Osteoblast (primary cell): Measurements from ENCODE around the gene LRP2. TPM values are rescaled to one million over a fixed set of nuclear protein-coding genes. Genes with fewer than 3 reads are reported as not detected.

Source experiments
- DNase-seq: peaks from one replicate; pipeline ENCODE4 v3.0.0; 2011; ENCODE audit warnings: low spot score, mixed read lengths; ENCODE audit not compliant: insufficient read length; ENCODE audit errors: missing footprints
- H2AFZ ChIP-seq: 2 replicates; pipeline ENCODE4 v1.6.0; 2011; ENCODE audit warnings: mild to moderate bottlenecking, low read length
- H3K27ac ChIP-seq: 2 replicates; pipeline ENCODE4 v1.5.1; 2011; ENCODE audit warnings: mild to moderate bottlenecking, low read depth, low read length, moderate library complexity
- H3K27me3 ChIP-seq: 2 replicates; pipeline ENCODE4 v1.6.0; 2012; ENCODE audit warnings: mild to moderate bottlenecking, control low read depth, inconsistent platforms, low read length, moderate library complexity; ENCODE audit not compliant: insufficient read depth
- H3K36me3 ChIP-seq: 2 replicates; pipeline ENCODE4 v1.5.1; 2011; ENCODE audit warnings: mild to moderate bottlenecking, low read length, control low read depth, moderate library complexity; ENCODE audit not compliant: insufficient read depth
- H3K4me1 ChIP-seq: 2 replicates; pipeline ENCODE4 v1.5.1; 2011; ENCODE audit warnings: mild to moderate bottlenecking, low read length, control low read depth, moderate library complexity; ENCODE audit not compliant: insufficient read depth
- H3K4me2 ChIP-seq: 2 replicates; pipeline ENCODE4 v1.6.0; 2011; ENCODE audit warnings: mild to moderate bottlenecking, low read length; ENCODE audit not compliant: insufficient read depth
- H3K4me3 ChIP-seq: fragments of 200-600 bp; sonication (generic); 3 replicates; pipeline ENCODE4 v1.5.1; 2012; ENCODE audit warnings: mild to moderate bottlenecking, low read length, inconsistent platforms; ENCODE audit not compliant: insufficient read depth
- H3K79me2 ChIP-seq: 2 replicates; pipeline ENCODE4 v1.6.0; 2012; ENCODE audit warnings: mild to moderate bottlenecking, low read length, control low read depth, inconsistent platforms; ENCODE audit not compliant: insufficient read depth
- H3K9me3 ChIP-seq: 2 replicates; pipeline ENCODE4 v1.5.1; 2011; ENCODE audit warnings: low read depth, low read length, control low read depth
- H4K20me1 ChIP-seq: 2 replicates; pipeline ENCODE4 v1.6.0; 2012; ENCODE audit warnings: mild to moderate bottlenecking, low read length, control low read depth; ENCODE audit not compliant: insufficient read depth
- total RNA-seq: library from RNA; depleted of rRNA; stranded (reverse); fragments of >200 nt; gene quantifications from 2 replicates; pipeline ENCODE4 v1.2.3, GENCODE V29; 2012
- TF ChIP-seq, protein P1 (sequence below): IDR thresholded peaks from 2 replicates; pipeline ENCODE4 v1.5.1; 2011; ENCODE audit warnings: mild to moderate bottlenecking, low read depth, low read length, moderate library complexity; ENCODE audit errors: extremely low read depth

LRP2 gene
- total RNA-seq, 1 donor, result not detected

DNA sequence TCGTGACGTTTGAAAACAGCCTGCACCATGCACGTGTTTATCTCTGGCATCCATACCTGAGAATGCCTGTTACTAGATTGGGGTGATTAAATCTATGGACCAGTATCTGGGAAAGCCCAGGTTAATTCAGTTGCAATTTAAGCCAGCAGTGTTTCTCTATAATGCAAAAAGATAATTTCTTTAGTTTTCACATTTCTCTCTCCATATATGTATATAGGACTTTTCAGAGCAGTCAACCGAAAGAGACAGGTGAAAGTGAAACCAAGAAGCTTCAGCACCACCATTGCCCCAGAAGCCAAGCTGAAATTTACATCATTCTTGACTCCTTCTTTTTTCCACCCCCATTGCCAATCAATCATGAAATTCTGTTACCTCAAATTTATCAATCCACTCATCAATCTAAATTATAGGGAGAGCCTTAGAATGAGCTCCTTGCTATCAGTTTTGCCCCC is 2.7 kb upstream of the LRP2 start:
- Histone ChIP-seq H3K27me3 (peaks cover 51% of the 10 kb centered on the region), H2AFZ (no peak overlapping the region), H3K4me2 (peak overlapping the region; percentile 86), H3K4me1 (peaks cover 22% of the 10 kb centered on the region), H3K79me2 (no peaks in the 10 kb centered on the region), H3K9me3 (no peaks in the 10 kb centered on the region), H4K20me1 (no peaks in the 10 kb centered on the region), H3K27ac (no peak overlapping the region), H3K4me3 (peak overlapping the region; percentile 63), H3K36me3 (no peaks in the 10 kb centered on the region)
- TF ChIP-seq, protein P1, sequence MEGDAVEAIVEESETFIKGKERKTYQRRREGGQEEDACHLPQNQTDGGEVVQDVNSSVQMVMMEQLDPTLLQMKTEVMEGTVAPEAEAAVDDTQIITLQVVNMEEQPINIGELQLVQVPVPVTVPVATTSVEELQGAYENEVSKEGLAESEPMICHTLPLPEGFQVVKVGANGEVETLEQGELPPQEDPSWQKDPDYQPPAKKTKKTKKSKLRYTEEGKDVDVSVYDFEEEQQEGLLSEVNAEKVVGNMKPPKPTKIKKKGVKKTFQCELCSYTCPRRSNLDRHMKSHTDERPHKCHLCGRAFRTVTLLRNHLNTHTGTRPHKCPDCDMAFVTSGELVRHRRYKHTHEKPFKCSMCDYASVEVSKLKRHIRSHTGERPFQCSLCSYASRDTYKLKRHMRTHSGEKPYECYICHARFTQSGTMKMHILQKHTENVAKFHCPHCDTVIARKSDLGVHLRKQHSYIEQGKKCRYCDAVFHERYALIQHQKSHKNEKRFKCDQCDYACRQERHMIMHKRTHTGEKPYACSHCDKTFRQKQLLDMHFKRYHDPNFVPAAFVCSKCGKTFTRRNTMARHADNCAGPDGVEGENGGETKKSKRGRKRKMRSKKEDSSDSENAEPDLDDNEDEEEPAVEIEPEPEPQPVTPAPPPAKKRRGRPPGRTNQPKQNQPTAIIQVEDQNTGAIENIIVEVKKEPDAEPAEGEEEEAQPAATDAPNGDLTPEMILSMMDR, result no peak
- no peak for DNase-seq

DNA sequence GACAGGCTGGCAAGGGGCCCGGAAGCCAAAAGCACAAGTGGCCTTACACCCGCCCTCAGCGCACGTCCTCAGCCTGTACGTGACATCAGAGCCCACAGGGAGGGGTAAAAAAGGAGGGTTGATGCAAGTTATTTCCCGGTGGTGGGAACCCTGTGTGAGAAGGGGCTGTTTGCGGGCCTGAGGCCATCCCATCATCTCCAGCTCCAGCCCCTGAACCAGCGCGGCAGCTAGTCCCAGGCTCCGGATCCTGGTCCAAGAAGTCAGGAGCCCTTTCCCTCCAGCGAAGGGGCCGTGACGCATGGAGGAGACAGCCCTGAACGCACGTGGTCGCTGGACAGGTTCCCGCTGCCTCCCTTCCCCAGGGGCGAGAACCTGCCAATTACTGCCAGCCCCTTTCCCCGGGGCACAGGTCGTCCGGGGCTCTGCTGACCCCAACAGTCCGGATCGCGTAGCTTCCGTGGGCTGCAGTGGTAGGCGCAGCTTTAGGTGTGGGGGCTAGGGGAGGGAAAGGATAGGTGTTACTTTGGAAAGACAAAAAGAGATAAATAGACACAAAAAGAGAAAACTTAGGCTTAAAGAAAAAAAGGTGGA is 1.3 kb upstream of the LRP2 start:
- H3K27me3 ChIP-seq, result peaks cover 51% of the 10 kb centered on the region
- H3K4me3 ChIP-seq, result peak overlapping the region; percentile 63
- peaks cover 22% of the 10 kb centered on the region for H3K4me1 ChIP-seq
- no peak overlapping the region for H3K27ac ChIP-seq
- H3K36me3 ChIP-seq, result no peaks in the 10 kb centered on the region
- H4K20me1 ChIP-seq, result no peaks in the 10 kb centered on the region
- peak overlapping the region; percentile 86 for H3K4me2 ChIP-seq
- TF ChIP-seq, protein P1, result no peak
- DNase-seq, result peak; percentile 87
- peak overlapping the region; percentile 35 for H2AFZ ChIP-seq
- H3K9me3 ChIP-seq, result no peaks in the 10 kb centered on the region
- no peaks in the 10 kb centered on the region for H3K79me2 ChIP-seq

DNA sequence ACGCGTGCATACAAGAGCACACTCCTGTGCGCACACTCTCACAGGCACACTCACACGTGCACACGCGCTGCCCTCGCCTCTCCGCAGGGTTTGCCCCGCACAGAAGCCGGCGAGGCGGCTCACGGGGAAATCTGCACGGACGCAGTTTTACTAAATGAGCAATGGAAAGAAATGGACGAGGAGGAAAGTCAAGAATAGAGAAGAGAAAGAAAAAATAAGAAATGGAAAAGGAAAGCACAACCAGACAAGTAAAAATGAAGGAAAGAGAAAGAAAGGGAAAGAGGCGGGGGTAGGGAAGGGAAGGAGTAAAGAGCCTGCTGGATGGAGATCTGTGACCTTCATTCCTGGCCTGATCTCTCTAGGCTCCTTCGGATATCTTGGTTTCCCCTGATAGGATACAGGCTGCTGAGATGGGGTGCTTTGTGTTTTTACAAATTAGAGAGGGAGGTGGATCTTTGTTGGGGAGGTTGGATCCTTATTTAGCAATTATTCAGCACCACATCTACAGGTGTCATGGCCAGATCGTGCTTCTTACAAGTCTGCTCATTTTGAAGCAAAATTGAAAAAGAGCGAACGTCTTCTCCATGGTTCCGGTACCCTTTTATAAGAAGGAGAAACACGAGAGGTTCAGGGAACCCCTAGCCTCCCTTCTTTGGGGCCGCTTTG is 693 bp upstream of the LRP2 start:
- peak; percentile 80 for DNase-seq
- H3K27me3 ChIP-seq, result peaks cover 51% of the 10 kb centered on the region

GRCh38 chr2:169361706-169362117 is 622 bp downstream of the LRP2 start:
- Histone ChIP-seq H3K4me1 (peaks cover 22% of the 10 kb centered on the region), H4K20me1 (no peaks in the 10 kb centered on the region), H3K27me3 (peaks cover 51% of the 10 kb centered on the region), H3K79me2 (no peaks in the 10 kb centered on the region), H3K4me3 (peak overlapping the region; percentile 49), H3K36me3 (no peaks in the 10 kb centered on the region), H3K9me3 (no peaks in the 10 kb centered on the region), H2AFZ (no peak overlapping the region), H3K27ac (no peak overlapping the region), H3K4me2 (peak overlapping the region; percentile 86)
- DNase-seq, result no peak
- TF ChIP-seq, protein P1, result no peak

More for the DNA sequence above, 693 bp upstream of the LRP2 start:
- Histone ChIP-seq H3K27ac (no peak overlapping the region), H3K79me2 (no peaks in the 10 kb centered on the region), H3K36me3 (no peaks in the 10 kb centered on the region), H3K4me3 (peak overlapping the region; percentile 63), H2AFZ (peak overlapping the region; percentile 35), H3K4me1 (peaks cover 22% of the 10 kb centered on the region), H4K20me1 (no peaks in the 10 kb centered on the region), H3K9me3 (no peaks in the 10 kb centered on the region), H3K4me2 (peak overlapping the region; percentile 86)
- TF ChIP-seq, protein P1, result no peak
